Body of pancreas (tissue), 4 donors: ENCODE results near the gene TVP23A.

Experiments used
- POLR2A ChIP-seq, 3 donors: fragments of 450-650 bp; IDR thresholded peaks; one replicate each; pipeline ENCODE4 v1.6.1; 2016; ENCODE audit warnings: antibody characterized with exemption in 3 of 3, mild to moderate bottlenecking in 2 of 3
- TF ChIP-seq, protein P1 (sequence below), 7 experiments: fragments of 450-650 bp in 4 of 7; fragments of 200-600 bp in 3 of 7; sonication (generic) in 3 of 7; IDR thresholded peaks; one replicate each; pipeline ENCODE4 v1.5.1; 2016 to 2019; ENCODE audit warnings: antibody characterized with exemption in 7 of 7

DNA sequence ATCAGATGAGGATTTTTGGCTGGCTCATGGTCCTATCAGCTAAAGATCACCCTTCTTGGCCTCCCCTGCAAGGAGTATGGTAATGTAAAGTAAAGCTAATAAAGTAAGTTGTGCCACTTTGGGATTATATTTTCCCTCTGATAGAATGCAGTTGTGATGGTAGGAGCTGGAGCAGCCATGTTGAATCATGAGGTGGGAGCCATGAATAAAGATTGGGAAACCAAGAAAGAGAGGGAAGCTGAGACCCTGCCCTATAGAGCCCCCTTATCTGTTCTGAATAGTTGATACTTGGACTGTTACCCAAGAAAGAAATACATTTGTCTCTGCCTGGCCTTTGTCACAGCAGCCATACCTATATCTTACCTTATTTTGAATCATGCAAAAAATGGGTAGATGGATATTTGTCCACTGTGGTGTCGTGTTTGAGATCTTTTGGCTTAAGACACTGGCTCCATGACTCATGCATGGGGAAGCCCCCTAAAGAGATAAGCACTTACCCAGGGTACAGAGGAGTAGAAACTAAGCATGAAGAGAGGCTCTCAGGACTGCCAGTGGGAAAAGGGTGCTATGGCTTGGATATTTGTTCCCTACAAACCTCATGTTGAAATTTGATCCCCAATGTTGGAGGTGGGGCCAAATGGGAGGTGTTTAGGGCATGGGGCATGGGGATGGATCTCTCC, 17.7 kb upstream of the TVP23A start:
- TF ChIP-seq POLR2A (IDR thresholded peaks at IDR 0.05): no peak
- TF ChIP-seq, protein P1, sequence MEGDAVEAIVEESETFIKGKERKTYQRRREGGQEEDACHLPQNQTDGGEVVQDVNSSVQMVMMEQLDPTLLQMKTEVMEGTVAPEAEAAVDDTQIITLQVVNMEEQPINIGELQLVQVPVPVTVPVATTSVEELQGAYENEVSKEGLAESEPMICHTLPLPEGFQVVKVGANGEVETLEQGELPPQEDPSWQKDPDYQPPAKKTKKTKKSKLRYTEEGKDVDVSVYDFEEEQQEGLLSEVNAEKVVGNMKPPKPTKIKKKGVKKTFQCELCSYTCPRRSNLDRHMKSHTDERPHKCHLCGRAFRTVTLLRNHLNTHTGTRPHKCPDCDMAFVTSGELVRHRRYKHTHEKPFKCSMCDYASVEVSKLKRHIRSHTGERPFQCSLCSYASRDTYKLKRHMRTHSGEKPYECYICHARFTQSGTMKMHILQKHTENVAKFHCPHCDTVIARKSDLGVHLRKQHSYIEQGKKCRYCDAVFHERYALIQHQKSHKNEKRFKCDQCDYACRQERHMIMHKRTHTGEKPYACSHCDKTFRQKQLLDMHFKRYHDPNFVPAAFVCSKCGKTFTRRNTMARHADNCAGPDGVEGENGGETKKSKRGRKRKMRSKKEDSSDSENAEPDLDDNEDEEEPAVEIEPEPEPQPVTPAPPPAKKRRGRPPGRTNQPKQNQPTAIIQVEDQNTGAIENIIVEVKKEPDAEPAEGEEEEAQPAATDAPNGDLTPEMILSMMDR (IDR thresholded peaks at IDR 0.05): no peak
